CD4-positive, alpha-beta T cell (primary cell): ENCODE measurements around the gene DYSF. TPM values are rescaled to one million over a fixed set of nuclear protein-coding genes. Genes with fewer than 3 reads are reported as not detected.

Source experiments
- ATAC-seq: fragments of 200-7000 bp; cut with Tn5 transposase; one replicate; pipeline ENCODE4 v1.10.0; 2022; ENCODE audit warnings: mild to moderate bottlenecking; ENCODE audit not compliant: poor library complexity
- CTCF ChIA-PET: fragments of 350-600 bp; sonication (Branson Sonifier 250); formaldehyde crosslinking; loops from one replicate; lab custom pipeline; 2021; ENCODE audit warnings: antibody characterized with exemption, inconsistent platforms; lab: Charles Lee
- POLR2A ChIA-PET: fragments of 350-600 bp; sonication (Branson Sonifier 250); formaldehyde crosslinking; loops from one replicate; lab custom pipeline; 2021; ENCODE audit warnings: antibody characterized with exemption, inconsistent platforms; lab: Charles Lee
- DNase-seq, 14 experiments: peaks; one replicate each; pipeline ENCODE4 v3.0.0-alpha.2; 2013 to 2020; ENCODE audit warnings: mixed read lengths in 2 of 14
- H3K27ac ChIP-seq, 2 donors: one replicate each; pipeline versions ENCODE4 v1.5.1 to v1.7.0; 2013; ENCODE audit warnings: low read length in 2 of 2, low read depth in 1 of 2, mild to moderate bottlenecking in 1 of 2
- H3K27me3 ChIP-seq, 2 experiments: 1 replicate in 1 of 2; 2 replicates in 1 of 2; pipeline versions ENCODE4 v1.6.1 to v1.7.0; 2013; ENCODE audit warnings: low read length in 2 of 2, control low read depth in 1 of 2, mild to moderate bottlenecking in 1 of 2, moderate library complexity in 1 of 2; ENCODE audit not compliant: insufficient read depth in 2 of 2, control insufficient read depth in 1 of 2
- H3K36me3 ChIP-seq: one replicate; pipeline ENCODE4 v1.6.1; 2013; ENCODE audit warnings: low read length, control low read depth; ENCODE audit not compliant: insufficient read depth
- H3K4me1 ChIP-seq: one replicate; pipeline ENCODE4 v1.6.1; 2013; ENCODE audit warnings: low read length, control low read depth; ENCODE audit not compliant: insufficient read depth
- H3K4me3 ChIP-seq: one replicate; pipeline ENCODE4 v1.5.1; 2013; ENCODE audit warnings: mild to moderate bottlenecking, low read length, moderate library complexity
- H3K9me3 ChIP-seq, 2 experiments: 1 replicate in 1 of 2; 2 replicates in 1 of 2; pipeline versions ENCODE4 v1.6.1 to v1.7.0; 2013; ENCODE audit warnings: low read length in 2 of 2, mild to moderate bottlenecking in 2 of 2, control low read depth in 1 of 2, moderate library complexity in 1 of 2; ENCODE audit not compliant: control insufficient read depth in 1 of 2, insufficient read depth in 1 of 2
- H3K27ac Mint-ChIP-seq: one replicate; pipeline ENCODE4 v1.8.0; 2020; ENCODE audit warnings: mixed read lengths
- H3K27me3 Mint-ChIP-seq: one replicate; pipeline ENCODE4 v1.8.0; 2021; ENCODE audit warnings: mixed read lengths
- H3K36me3 Mint-ChIP-seq: one replicate; pipeline ENCODE4 v1.8.0; 2021; ENCODE audit warnings: low read depth, mixed read lengths
- H3K4me1 Mint-ChIP-seq: one replicate; pipeline ENCODE4 v1.8.0; 2021; ENCODE audit warnings: low read depth, mixed read lengths
- H3K4me3 Mint-ChIP-seq: one replicate; pipeline ENCODE4 v1.8.0; 2020; ENCODE audit warnings: mild to moderate bottlenecking, mixed read lengths
- H3K9me3 Mint-ChIP-seq: one replicate; pipeline ENCODE4 v1.8.0; 2020; ENCODE audit warnings: mixed read lengths
- intact Hi-C, 2 experiments: fragments of 100-400 bp; cut with DNase I in 1 of 2; cut with micrococcal nuclease in 1 of 2; formaldehyde crosslinking; loops; one replicate each; pipeline versions ENCODE4 v1.15.1 to v1.9.0; 2023 to 2025; cut with DNase I, micrococcal nuclease
- total RNA-seq, 174 experiments: library from RNA in 2 of 174; stranded (reverse) in 2 of 174; gene quantifications; one replicate each; pipeline ENCODE4 v1.2.3 and lab custom pipeline; 2021 to 2026
- TF ChIP-seq, protein P1 (sequence below): fragments of 200-600 bp; IDR thresholded peaks from one replicate; pipeline ENCODE4 v1.8.0; 2022; ENCODE audit warnings: antibody characterized with exemption, mild to moderate bottlenecking

The DYSF gene
- total RNA-seq, 2 experiments from 2014 or later: 0.27 to 0.31 TPM

DNA sequence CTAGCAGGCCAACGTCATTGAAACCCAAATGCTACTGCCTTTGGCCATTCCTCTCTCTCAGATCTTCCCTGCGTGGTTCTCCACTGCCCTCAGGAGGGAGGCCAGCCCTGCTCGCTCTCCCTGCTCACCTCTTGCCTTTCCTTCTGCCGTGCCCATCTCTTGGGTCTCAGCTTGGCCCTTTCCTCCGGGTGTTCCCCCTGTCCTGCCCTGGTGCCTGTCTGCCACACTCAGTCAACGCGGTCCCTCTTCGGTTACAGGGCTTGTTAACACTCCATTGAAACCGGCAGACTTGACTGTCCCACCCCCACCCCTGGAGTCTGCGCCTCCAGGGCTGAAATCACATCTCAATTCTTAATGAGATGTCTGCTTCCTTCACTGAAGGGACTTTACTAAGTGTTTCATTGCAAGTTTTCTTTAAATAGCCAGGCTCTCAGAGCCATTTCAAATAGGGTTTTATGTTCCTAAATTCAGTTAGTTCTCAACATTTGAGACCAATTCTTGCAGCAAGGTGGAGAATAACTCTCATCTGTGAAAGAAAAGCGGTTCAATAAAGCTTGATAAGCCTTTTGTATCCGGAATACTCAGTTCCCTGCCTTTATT is 237.6 kb downstream of the DYSF start:
- Mint-ChIP-seq H3K4me3 (no peak overlapping the region), H3K27ac (no peak overlapping the region), H3K9me3 (no peaks in the 10 kb centered on the region), H3K4me1 (no peaks in the 10 kb centered on the region), H3K36me3 (no peaks in the 10 kb centered on the region), H3K27me3 (no peaks in the 10 kb centered on the region)
- Histone ChIP-seq H3K27me3 (no peaks in the 10 kb centered on the region), H3K4me1 (no peaks in the 10 kb centered on the region), H3K9me3 (no peaks in the 10 kb centered on the region), H3K36me3 (no peaks in the 10 kb centered on the region), H3K4me3 (no peak overlapping the region), H3K27ac (no peak overlapping the region)
- no peak for ATAC-seq
- POLR2A ChIA-PET: no interaction called here
- intact Hi-C loops: no loop called here
- CTCF ChIA-PET: no interaction called here
- TF ChIP-seq, protein P1, sequence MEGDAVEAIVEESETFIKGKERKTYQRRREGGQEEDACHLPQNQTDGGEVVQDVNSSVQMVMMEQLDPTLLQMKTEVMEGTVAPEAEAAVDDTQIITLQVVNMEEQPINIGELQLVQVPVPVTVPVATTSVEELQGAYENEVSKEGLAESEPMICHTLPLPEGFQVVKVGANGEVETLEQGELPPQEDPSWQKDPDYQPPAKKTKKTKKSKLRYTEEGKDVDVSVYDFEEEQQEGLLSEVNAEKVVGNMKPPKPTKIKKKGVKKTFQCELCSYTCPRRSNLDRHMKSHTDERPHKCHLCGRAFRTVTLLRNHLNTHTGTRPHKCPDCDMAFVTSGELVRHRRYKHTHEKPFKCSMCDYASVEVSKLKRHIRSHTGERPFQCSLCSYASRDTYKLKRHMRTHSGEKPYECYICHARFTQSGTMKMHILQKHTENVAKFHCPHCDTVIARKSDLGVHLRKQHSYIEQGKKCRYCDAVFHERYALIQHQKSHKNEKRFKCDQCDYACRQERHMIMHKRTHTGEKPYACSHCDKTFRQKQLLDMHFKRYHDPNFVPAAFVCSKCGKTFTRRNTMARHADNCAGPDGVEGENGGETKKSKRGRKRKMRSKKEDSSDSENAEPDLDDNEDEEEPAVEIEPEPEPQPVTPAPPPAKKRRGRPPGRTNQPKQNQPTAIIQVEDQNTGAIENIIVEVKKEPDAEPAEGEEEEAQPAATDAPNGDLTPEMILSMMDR: no peak
- no peak for DNase-seq

GRCh38 chr2:71691747-71692441 is 238.5 kb downstream of the DYSF start:
- no peak for DNase-seq

DNA sequence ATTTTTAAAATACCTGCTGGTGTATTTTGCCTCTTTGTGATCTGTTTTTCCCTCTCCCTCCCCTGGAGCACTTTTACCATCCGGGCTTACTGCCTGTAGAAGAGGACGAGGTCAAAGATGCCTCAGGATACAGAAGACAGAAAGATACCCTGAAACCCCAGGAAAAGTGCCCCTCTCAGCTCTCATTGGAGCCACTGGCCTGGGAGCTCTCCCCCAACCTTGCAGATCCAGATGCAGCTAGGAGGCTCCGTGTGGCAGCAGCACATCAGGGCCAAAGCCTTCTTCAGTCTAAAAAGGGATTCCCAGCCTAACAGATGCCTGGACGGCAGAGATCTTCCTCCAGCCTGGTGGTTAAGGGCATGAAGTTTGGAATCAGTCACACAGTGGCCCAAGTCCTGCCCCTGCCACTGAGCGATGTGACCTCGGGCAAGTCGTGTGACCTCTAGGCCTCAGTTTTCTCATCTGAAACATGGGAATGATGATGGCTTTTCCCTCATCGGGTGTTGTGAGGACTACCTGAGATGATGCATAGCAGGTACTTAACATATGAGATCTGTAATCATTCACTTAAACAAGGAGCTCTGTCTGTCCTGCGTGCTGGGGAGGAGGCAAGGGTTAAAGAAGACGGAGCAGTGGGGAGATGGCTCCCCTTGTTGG is 239.4 kb downstream of the DYSF start:
- ChIA-PET CTCF (no interaction called here), POLR2A (no interaction called here)
- H3K4me1 ChIP-seq: no peaks in the 10 kb centered on the region
- TF ChIP-seq, protein P1: no peak
- Mint-ChIP-seq H3K36me3 (no peaks in the 10 kb centered on the region), H3K4me3 (no peak overlapping the region), H3K27ac (no peak overlapping the region), H3K27me3 (no peaks in the 10 kb centered on the region), H3K9me3 (no peaks in the 10 kb centered on the region), H3K4me1 (no peaks in the 10 kb centered on the region)
- H3K36me3 ChIP-seq: no peaks in the 10 kb centered on the region
- H3K27me3 ChIP-seq: no peaks in the 10 kb centered on the region
- no peak overlapping the region for H3K27ac ChIP-seq
- intact Hi-C loops: no loop called here
- ATAC-seq (no peak), DNase-seq (no peak)
- no peak overlapping the region for H3K4me3 ChIP-seq
- no peaks in the 10 kb centered on the region for H3K9me3 ChIP-seq

More at GRCh38 chr2:71691747-71692441, 238.5 kb downstream of the DYSF start:
- H3K9me3 Mint-ChIP-seq: no peaks in the 10 kb centered on the region
- H3K9me3 ChIP-seq: no peaks in the 10 kb centered on the region
- POLR2A ChIA-PET: no interaction called here
- no peaks in the 10 kb centered on the region for H3K27me3 Mint-ChIP-seq
- H3K27ac Mint-ChIP-seq: no peak overlapping the region
- H3K27ac ChIP-seq: no peak overlapping the region
- intact Hi-C loops: no loop called here
- H3K4me1 ChIP-seq: no peaks in the 10 kb centered on the region
- H3K36me3 ChIP-seq: no peaks in the 10 kb centered on the region
- H3K4me3 ChIP-seq: no peak overlapping the region
- no peak overlapping the region for H3K4me3 Mint-ChIP-seq
- H3K4me1 Mint-ChIP-seq: no peaks in the 10 kb centered on the region
- TF ChIP-seq, protein P1: no peak
- H3K27me3 ChIP-seq: no peaks in the 10 kb centered on the region
- no peaks in the 10 kb centered on the region for H3K36me3 Mint-ChIP-seq
- no peak for ATAC-seq
- CTCF ChIA-PET: no interaction called here
